ENCODE data around the gene MTCL3.

MTCL3 gene

GRCh38 chr6:127538750-127539264 lies 19.7 kb upstream of the MTCL3 start:
- no peak overlapping the region for H3K27ac ChIP-seq (ENCODE audit: low read length)
- H3K4me3 ChIP-seq (ENCODE audit: low read depth in 1 of 2, low read length in 2 of 2), result no peak overlapping the region
- H3K36me3 ChIP-seq (ENCODE audit: control insufficient read depth in 1 of 2, insufficient read depth in 2 of 2, low read length in 2 of 2), result no peaks in the 10 kb centered on the region
- H3K9me3 ChIP-seq (ENCODE audit: control insufficient read depth in 1 of 2, low read length in 2 of 2), result no peaks in the 10 kb centered on the region
- no peaks in the 10 kb centered on the region for H3K4me1 ChIP-seq (ENCODE audit: control insufficient read depth in 1 of 2, insufficient read depth in 2 of 2, low read length in 2 of 2)
- no peaks in the 10 kb centered on the region for H3K27me3 ChIP-seq (ENCODE audit: low read depth, low read length)

GRCh38 chr6:127533736-127534135 lies 14.6 kb upstream of the MTCL3 start:
- Histone ChIP-seq H3K9me3 (ENCODE audit: control insufficient read depth in 1 of 2, low read length in 2 of 2) (no peaks in the 10 kb centered on the region), H3K4me1 (ENCODE audit: control insufficient read depth in 1 of 2, insufficient read depth in 2 of 2, low read length in 2 of 2) (no peaks in the 10 kb centered on the region), H3K4me3 (ENCODE audit: low read depth in 1 of 2, low read length in 2 of 2) (no peak overlapping the region), H3K36me3 (ENCODE audit: control insufficient read depth in 1 of 2, insufficient read depth in 2 of 2, low read length in 2 of 2) (no peaks in the 10 kb centered on the region), H3K27ac (ENCODE audit: low read length) (no peak overlapping the region), H3K27me3 (ENCODE audit: low read depth, low read length) (no peaks in the 10 kb centered on the region)

GRCh38 chr6:127533011-127533410 lies 13.9 kb upstream of the MTCL3 start:
- Histone ChIP-seq H3K4me3 (ENCODE audit: low read depth in 1 of 2, low read length in 2 of 2) (no peak overlapping the region), H3K27me3 (ENCODE audit: low read depth, low read length) (no peaks in the 10 kb centered on the region), H3K9me3 (ENCODE audit: control insufficient read depth in 1 of 2, low read length in 2 of 2) (no peaks in the 10 kb centered on the region), H3K4me1 (ENCODE audit: control insufficient read depth in 1 of 2, insufficient read depth in 2 of 2, low read length in 2 of 2) (no peaks in the 10 kb centered on the region), H3K36me3 (ENCODE audit: control insufficient read depth in 1 of 2, insufficient read depth in 2 of 2, low read length in 2 of 2) (no peaks in the 10 kb centered on the region), H3K27ac (ENCODE audit: low read length) (no peak overlapping the region)

DNA sequence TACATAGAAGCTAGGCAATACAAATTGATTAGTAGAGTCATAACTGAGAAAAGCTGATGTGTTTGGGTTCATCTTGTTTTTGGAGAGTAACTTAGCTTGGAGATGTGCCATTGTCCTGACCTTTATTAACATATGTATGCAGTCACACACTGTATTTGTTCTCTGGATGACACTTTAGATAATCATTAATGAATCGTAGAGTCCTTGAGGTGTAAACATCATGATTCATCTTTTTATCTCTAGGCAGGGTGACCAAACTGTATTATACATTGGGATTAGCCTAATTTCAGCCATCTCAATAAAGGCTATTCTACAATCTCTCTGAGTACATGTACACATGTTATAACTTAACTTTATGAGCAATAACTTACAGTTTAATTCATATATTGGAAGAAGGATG lies 3.6 kb upstream of the MTCL3 start:
- Histone ChIP-seq H3K27ac (ENCODE audit: low read length) (no peak overlapping the region), H3K27me3 (ENCODE audit: low read depth, low read length) (peaks cover 16% of the 10 kb centered on the region), H3K4me1 (ENCODE audit: control insufficient read depth in 1 of 2, insufficient read depth in 2 of 2, low read length in 2 of 2) (peaks cover 0 to 5% of the 10 kb centered on the region in 2 donors), H3K4me3 (ENCODE audit: low read depth in 1 of 2, low read length in 2 of 2) (no peak overlapping the region), H3K36me3 (ENCODE audit: control insufficient read depth in 1 of 2, insufficient read depth in 2 of 2, low read length in 2 of 2) (no peaks in the 10 kb centered on the region), H3K9me3 (ENCODE audit: control insufficient read depth in 1 of 2, low read length in 2 of 2) (peaks cover 0 to 8% of the 10 kb centered on the region in 2 donors)

DNA sequence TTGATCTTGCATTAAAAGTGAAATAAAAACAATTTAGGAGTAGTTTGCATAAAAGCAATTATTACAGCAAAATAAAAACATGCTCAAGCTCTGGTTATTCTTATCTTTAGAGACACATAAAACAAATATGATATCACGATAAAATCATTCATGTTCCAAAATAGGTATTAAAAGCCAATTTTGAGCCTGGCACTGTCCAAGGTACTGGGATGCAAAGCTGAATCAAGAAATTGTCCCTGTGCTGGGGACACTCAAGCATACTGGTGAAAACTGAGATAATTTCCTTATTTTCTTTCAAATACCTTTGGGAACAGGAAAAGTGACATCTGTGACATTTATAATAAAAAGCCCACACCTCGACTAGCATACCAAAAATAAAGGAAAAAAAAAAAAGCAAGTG lies 931 bp upstream of the MTCL3 start:
- Histone ChIP-seq H3K27me3 (ENCODE audit: low read depth, low read length) (peaks cover 22% of the 10 kb centered on the region), H3K36me3 (ENCODE audit: control insufficient read depth in 1 of 2, insufficient read depth in 2 of 2, low read length in 2 of 2) (no peaks in the 10 kb centered on the region), H3K9me3 (ENCODE audit: control insufficient read depth in 1 of 2, low read length in 2 of 2) (peaks cover 0 to 8% of the 10 kb centered on the region in 2 donors), H3K4me1 (ENCODE audit: control insufficient read depth in 1 of 2, insufficient read depth in 2 of 2, low read length in 2 of 2) (peaks cover 0 to 20% of the 10 kb centered on the region in 2 donors), H3K27ac (ENCODE audit: low read length) (no peak overlapping the region), H3K4me3 (ENCODE audit: low read depth in 1 of 2, low read length in 2 of 2) (no peak overlapping the region)

GRCh38 chr6:127519469-127519785 lies 292 bp upstream of the MTCL3 start:
- Histone ChIP-seq H3K4me3 (ENCODE audit: low read depth in 1 of 2, low read length in 2 of 2) (no peak overlapping the region), H3K27me3 (ENCODE audit: low read depth, low read length) (peaks cover 28% of the 10 kb centered on the region), H3K36me3 (ENCODE audit: control insufficient read depth in 1 of 2, insufficient read depth in 2 of 2, low read length in 2 of 2) (no peaks in the 10 kb centered on the region), H3K9me3 (ENCODE audit: control insufficient read depth in 1 of 2, low read length in 2 of 2) (peaks cover 0 to 8% of the 10 kb centered on the region in 2 donors), H3K27ac (ENCODE audit: low read length) (no peak overlapping the region), H3K4me1 (ENCODE audit: control insufficient read depth in 1 of 2, insufficient read depth in 2 of 2, low read length in 2 of 2) (peaks cover 0 to 23% of the 10 kb centered on the region in 2 donors)

GRCh38 chr6:127518191-127518709 lies 885 bp downstream of the MTCL3 start:
- Histone ChIP-seq H3K4me3 (ENCODE audit: low read depth in 1 of 2, low read length in 2 of 2) (no peak overlapping the region), H3K9me3 (ENCODE audit: control insufficient read depth in 1 of 2, low read length in 2 of 2) (peaks cover 0 to 8% of the 10 kb centered on the region in 2 donors), H3K36me3 (ENCODE audit: control insufficient read depth in 1 of 2, insufficient read depth in 2 of 2, low read length in 2 of 2) (no peaks in the 10 kb centered on the region), H3K4me1 (ENCODE audit: control insufficient read depth in 1 of 2, insufficient read depth in 2 of 2, low read length in 2 of 2) (peaks cover 0 to 23% of the 10 kb centered on the region in 2 donors), H3K27ac (ENCODE audit: low read length) (no peak overlapping the region), H3K27me3 (ENCODE audit: low read depth, low read length) (peaks cover 32% of the 10 kb centered on the region)

GRCh38 chr6:127517693-127518092 lies 1.4 kb downstream of the MTCL3 start:
- Histone ChIP-seq H3K27me3 (ENCODE audit: low read depth, low read length) (peaks cover 32% of the 10 kb centered on the region), H3K27ac (ENCODE audit: low read length) (no peak overlapping the region), H3K4me1 (ENCODE audit: control insufficient read depth in 1 of 2, insufficient read depth in 2 of 2, low read length in 2 of 2) (peaks cover 0 to 23% of the 10 kb centered on the region in 2 donors), H3K9me3 (ENCODE audit: control insufficient read depth in 1 of 2, low read length in 2 of 2) (peaks cover 0 to 8% of the 10 kb centered on the region in 2 donors), H3K36me3 (ENCODE audit: control insufficient read depth in 1 of 2, insufficient read depth in 2 of 2, low read length in 2 of 2) (no peaks in the 10 kb centered on the region), H3K4me3 (ENCODE audit: low read depth in 1 of 2, low read length in 2 of 2) (no peak overlapping the region)

- Histone ChIP-seq H3K9me3 (ENCODE audit: control insufficient read depth in 1 of 2, low read length in 2 of 2) (peaks cover 0 to 8% of the 10 kb centered on the region in 2 donors), H3K27me3 (ENCODE audit: low read depth, low read length) (peaks cover 32% of the 10 kb centered on the region), H3K4me3 (ENCODE audit: low read depth in 1 of 2, low read length in 2 of 2) (peak overlapping the region; percentile 67 to 95), H3K27ac (ENCODE audit: low read length) (no peak overlapping the region), H3K36me3 (ENCODE audit: control insufficient read depth in 1 of 2, insufficient read depth in 2 of 2, low read length in 2 of 2) (no peaks in the 10 kb centered on the region), H3K4me1 (ENCODE audit: control insufficient read depth in 1 of 2, insufficient read depth in 2 of 2, low read length in 2 of 2) (peaks cover 0 to 23% of the 10 kb centered on the region in 2 donors)
Observed at GRCh38 chr6:127516662-127517273, 2.4 kb downstream of the MTCL3 start.

DNA sequence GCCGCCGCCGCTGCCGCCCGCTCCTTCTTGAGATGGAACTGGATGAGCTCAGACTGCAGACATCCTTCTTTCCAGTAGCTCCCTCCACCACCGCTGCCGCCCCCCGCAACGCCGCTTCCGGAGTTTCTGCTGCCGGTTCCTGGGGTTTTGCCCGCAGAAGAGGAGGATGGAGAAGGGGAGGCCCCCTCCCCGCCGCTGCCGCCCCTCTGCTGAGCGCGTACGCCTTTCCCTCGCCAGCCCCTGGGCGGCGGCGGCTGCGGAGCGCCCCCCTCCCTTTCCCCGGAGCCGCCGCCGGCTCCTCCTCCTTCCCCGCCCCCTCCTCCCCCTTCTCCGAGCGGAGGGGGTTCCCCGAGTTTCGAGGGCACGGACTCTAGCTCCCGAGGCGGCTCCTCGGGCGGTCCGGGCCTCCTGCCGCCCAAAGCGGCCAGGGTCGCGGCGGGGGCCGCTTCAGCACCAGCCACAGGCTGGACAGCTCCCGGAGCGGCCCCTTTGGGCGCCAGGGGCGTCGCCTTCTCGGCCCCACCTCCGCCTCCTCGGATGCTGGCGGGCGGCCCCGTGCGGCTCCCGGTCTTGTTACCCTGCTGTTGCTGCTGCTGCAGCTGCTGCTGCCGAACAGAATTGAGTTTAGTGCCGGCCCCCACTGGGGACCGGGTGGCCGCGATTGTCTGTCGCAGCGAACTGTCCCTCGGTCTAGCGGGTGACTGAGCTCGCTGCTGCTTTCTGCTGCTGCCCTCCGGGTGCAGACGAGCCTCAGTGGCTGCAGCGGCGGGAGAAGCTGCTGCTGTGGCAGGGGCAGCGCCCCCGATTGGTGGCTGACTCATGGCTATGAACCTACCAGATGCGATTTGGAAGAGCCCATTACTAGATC lies 3.1 kb downstream of the MTCL3 start:
- peak overlapping the region; percentile 67 to 95 for H3K4me3 ChIP-seq (ENCODE audit: low read depth in 1 of 2, low read length in 2 of 2)
- H3K4me1 ChIP-seq (ENCODE audit: control insufficient read depth in 1 of 2, insufficient read depth in 2 of 2, low read length in 2 of 2), result peaks cover 0 to 23% of the 10 kb centered on the region in 2 donors
- H3K9me3 ChIP-seq (ENCODE audit: control insufficient read depth in 1 of 2, low read length in 2 of 2), result peaks cover 0 to 8% of the 10 kb centered on the region in 2 donors
- peaks cover 32% of the 10 kb centered on the region for H3K27me3 ChIP-seq (ENCODE audit: low read depth, low read length)
- H3K27ac ChIP-seq (ENCODE audit: low read length), result no peak overlapping the region
- H3K36me3 ChIP-seq (ENCODE audit: control insufficient read depth in 1 of 2, insufficient read depth in 2 of 2, low read length in 2 of 2), result no peaks in the 10 kb centered on the region

- H3K4me3 ChIP-seq (ENCODE audit: low read depth in 1 of 2, low read length in 2 of 2), result peak overlapping the region; percentile 67 to 95
- H3K4me1 ChIP-seq (ENCODE audit: control insufficient read depth in 1 of 2, insufficient read depth in 2 of 2, low read length in 2 of 2), result peaks cover 0 to 23% of the 10 kb centered on the region in 2 donors
- no peaks in the 10 kb centered on the region for H3K36me3 ChIP-seq (ENCODE audit: control insufficient read depth in 1 of 2, insufficient read depth in 2 of 2, low read length in 2 of 2)
- H3K27me3 ChIP-seq (ENCODE audit: low read depth, low read length), result peaks cover 30% of the 10 kb centered on the region
- peaks cover 0 to 8% of the 10 kb centered on the region in 2 donors for H3K9me3 ChIP-seq (ENCODE audit: control insufficient read depth in 1 of 2, low read length in 2 of 2)
- no peak overlapping the region for H3K27ac ChIP-seq (ENCODE audit: low read length)
Observed at GRCh38 chr6:127515234-127515793, 3.8 kb downstream of the MTCL3 start.

All from muscle layer of duodenum (tissue), 2 donors.